ENCODE data around the gene WFS1.

- TF ChIP-seq POLR2A (IDR thresholded peaks at IDR 0.05; ENCODE audit: low read depth, low read length) (no peak), EZH2 (IDR thresholded peaks at IDR 0.05; ENCODE audit: borderline replicate concordance, low read depth, low read length, severe bottlenecking) (no peak), POLR2AphosphoS5 (IDR thresholded peaks at IDR 0.05; ENCODE audit: insufficient read depth, low read depth, low read length) (no peak), GATA2 (IDR thresholded peaks at IDR 0.05; ENCODE audit: insufficient read depth, insufficient read length, low read depth, low read length) (no peak), CTCF (IDR thresholded peaks at IDR 0.05; ENCODE audit: extremely low read depth in 1 of 2, insufficient read depth in 1 of 2, low read depth in 1 of 2, low read length in 2 of 2) (no peak), MAX (IDR thresholded peaks at IDR 0.05; ENCODE audit: insufficient read depth, insufficient read length) (no peak), FOS (IDR thresholded peaks at IDR 0.05; ENCODE audit: borderline replicate concordance, insufficient read depth, low read length) (no peak), JUN (IDR thresholded peaks at IDR 0.05; ENCODE audit: borderline replicate concordance, insufficient read depth, insufficient read length, low read depth) (no peak), MYC (IDR thresholded peaks at IDR 0.05; ENCODE audit: low read depth, low read length) (no peak)
Observed at GRCh38 chr4:6290769-6291547, 21.3 kb downstream of the WFS1 start.
